SKM-1 (cell line): ENCODE measurements around the gene AFAP1L2.

Experiments used
- DNase-seq: peaks from one replicate; lab custom pipeline; 2025; ENCODE audit not compliant: unreplicated experiment; lab: John Stamatoyannopoulos, UW

AFAP1L2 gene

DNA sequence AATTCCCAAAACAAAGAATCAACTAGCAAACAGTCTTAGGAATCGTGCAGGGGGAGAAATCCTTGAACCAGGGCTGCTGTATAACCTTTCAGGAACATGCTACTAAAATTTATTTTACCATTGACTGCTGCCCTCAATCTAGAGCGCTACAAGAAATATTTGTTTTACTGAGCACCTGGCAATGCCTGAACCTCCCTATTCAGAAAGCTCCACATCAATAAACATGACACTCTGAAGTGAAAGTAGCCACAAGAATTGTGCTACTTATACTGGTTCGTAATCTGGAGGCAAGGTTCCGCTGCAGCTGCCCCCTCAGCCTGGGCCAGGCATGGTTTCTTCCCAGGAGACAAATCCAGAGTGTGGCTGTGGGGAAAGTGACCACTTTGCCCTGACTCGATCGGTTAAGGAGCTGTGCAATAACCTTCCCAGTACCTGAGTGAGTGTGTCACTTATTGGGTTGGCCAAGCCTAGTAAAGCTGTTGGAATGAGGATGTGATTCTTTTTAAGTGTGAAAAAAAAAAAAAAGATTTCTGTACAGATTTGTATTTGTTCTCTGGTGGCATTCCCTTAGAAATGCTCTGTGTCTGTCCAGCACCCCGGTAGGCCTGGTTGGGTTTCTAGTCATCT is 157.5 kb downstream of the AFAP1L2 start:
- no peak for DNase-seq

DNA sequence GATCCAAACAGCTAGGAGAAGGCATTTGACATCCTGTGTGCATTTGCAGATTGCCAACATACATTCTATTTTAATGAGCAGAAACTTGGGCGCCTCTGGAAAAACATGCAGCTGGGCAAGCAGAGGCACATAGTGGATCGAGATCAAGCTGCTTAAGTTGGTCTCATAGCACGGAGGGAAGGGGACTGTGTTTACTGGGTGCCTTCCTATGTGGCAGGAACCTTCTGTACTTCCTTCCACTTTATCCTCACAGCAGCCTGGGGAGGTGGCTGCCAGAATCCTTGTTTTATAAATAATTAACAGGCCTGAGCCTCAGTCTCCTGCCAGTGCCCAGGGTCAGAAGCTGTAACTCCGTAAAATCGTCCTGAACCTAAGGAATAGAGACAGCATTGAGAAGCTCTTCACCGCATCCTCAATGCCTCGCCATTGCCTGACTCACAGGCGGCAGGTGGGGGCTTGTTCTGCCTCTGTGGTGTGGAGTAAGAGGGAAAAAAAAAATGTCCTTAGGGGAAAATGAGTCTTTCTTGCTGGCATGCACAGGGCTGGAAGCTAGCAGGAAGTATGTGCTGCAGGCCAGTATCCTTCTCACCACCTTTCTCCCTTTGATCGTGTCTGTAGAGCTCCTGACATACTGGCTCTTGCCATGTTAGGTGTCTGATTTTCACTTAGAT is 159.0 kb downstream of the AFAP1L2 start:
- no peak for DNase-seq
